ENCODE data around the gene SCLY.
"Not testable (repeated sequence)": the region's sequence is repeated elsewhere in the genome, so short reads cannot be mapped to it uniquely, and the experiment has no call there.

SCLY gene

DNA sequence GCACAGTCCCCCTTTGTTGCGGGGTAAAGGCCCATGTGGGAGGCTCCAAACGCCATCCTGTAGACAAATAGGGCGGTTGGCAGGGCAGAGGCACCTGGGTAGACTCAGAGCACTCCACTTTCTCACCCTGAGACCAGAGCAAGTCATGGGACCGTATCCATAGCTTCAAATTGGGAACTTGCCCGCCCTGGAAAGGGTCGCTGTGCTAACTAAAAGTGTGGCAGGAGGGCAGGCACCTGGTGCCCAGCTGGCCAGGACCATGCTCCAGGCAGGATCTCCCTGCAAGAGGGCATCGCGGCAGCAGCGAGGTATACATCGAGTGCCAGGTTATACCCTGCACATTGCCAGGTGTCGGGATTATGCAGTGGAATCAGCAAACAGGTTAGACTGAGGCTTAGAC is 20.8 kb upstream of the SCLY start:
- DNase-seq, result no peak

DNA sequence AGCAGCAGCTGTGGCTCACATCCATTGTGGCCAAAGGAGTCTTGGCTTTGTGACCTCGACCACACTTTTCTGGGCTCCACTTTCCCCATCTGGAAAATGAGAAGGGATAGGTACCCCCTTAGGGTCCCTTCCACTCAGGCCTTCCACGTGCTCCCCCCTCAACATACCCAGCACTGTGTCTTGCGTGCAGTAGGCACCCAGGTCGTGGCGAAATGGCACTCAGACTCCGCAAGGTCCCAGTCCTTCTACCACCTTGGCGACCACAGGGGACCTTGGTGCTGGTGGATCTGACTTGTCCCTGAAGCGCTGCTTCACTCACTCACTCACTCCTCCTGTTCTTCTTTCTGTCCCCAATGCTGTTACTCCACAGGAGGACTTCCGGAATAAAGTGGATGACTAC is 19.9 kb upstream of the SCLY start:
- DNase-seq, result no peak

DNA sequence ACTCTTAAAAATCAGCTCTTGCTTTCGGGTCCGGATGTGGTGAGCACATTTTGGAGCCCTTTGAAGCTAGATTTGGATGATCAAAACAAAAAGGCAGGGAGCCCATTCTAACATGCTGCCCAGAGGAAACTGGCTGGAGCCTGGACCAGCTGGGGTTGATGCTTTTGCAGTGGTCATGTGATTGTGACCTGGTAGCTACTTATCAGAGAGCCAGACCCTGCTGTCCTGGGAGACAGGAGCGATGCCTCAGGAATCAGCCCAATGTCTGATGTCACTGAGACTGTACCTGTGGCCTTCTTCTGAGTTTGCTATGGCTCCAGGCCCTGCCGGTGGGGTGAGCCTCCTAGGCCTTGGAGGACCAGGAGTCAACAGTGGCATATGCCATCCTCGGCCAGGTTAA is 18.7 kb upstream of the SCLY start:
- DNase-seq, result no peak

DNA sequence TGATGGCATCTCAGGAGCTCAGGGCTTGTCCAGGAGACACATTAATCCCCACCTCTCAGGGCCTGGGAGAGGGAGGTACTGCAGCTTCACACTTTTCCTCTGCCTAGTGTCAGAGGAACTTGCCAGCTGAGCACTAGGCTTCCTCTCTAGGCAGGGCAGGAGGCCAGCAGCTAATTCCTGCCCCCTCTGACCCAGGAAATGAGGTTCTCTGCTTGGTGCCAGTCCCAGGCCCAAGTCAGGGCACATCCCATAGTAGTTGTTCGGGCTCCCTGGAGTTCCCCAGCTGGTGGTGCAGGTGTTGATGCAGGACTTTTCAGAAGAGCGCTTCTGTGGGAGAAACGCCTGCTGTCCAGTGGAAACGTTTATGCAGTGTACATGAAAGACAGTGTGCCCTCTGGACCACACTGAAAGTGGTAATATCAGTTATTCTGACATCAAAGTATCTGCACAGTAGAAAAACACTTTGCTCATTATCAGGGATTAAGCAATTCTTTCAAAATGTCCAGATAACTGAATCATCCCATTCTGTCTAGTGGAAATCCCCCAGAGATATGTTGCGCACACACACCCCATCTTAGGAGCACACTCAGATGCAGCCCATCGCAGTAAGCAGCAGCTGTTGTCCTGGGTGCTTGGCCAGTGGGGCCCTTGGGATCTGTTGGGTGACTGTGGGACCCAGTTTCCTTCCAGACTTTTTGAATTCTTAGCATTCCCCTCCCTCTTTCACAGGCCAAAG is 17.8 kb upstream of the SCLY start:
- no peak for DNase-seq

DNA sequence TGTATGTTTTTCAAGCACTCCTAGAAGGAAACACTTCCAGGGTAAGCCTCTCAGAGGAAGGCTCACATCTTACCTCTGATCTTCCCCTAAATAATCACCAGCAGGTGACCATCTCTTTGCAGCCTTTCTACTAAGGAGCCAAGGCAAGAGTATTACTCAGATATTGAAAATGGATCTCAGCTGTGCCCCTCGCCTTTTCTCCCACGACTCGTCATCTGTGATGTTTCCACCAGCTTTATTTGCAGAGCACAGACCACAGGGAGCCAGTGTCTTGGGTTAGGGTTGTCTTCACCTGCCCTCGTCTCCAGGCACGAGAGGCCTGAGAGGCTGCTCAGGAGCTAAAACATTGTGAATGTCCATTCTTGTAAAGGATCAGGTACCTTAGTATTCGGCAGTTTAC is 16.9 kb upstream of the SCLY start:
- no peak for DNase-seq

DNA sequence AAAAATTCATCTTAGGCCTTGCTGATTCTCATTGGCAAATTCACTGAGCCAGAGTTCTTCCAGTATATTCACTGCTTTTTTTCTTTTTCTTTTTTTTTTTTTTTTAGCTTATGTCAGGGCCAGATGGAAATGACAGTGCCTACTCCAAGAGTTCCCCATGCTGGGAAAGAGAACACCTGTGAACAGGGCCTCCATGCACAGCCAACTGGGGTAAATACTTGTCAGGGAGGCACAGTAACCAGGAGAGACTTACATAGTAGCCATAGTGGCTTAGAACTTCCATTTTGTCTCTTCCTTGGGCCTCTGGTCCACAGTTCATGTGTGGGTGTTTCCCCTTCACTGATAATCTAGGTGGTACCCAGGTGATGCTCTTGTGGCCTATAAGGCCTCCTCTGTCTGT is 15.2 kb upstream of the SCLY start:
- no peak for DNase-seq

DNA sequence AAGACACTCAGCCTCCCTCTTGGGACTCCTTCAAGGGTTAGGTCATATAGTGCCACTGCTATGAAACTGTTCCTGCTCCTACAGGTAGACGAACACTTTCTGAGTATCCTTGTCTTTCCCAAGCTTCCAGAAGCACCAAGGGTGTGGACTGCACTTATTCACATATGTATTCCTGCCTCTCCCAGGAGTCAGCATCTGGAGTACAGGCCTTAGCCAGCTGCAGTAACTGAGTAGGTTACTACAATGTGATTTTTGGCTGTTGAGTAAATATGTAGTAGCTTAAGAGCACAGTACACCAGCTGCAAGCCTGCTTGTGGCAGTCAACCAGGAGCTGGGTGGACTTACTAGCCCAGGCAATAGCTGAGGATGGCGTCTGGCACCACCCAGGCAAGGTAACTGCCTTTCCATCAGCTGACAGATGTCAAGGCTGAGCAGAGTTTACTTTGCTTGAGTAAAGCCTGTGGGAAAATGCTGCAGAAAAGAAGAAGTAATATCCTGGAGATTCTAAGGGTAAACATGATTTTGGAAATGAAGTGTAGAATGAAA is 14.0 kb upstream of the SCLY start:
- no peak for DNase-seq

DNA sequence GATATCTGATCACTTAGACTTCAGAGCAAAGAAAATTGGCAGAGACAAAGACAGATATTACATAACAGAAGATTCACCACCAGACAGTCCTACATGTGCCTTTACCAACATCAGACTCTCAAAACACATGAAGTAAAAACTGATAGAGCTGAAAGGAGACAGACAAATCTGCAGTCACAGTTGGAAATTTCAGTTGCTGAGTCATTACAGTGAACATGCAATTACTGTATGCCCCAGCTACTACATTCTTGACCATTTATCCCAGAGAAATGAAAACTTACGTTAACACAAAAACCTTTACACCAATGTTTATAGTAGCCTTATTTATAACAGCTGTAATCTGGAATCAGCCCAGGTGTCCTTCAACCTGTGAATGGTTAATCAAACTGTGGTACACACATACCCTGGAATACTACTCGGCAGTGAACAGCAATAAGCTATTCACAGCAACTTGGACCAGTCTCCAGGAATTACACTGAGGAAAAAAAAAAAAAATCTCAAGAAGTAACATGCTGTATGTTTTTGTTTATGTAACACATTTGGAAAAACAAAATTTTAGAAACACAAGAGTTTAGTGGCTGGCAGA is 7.5 kb upstream of the SCLY start:
- no peak for DNase-seq

DNA sequence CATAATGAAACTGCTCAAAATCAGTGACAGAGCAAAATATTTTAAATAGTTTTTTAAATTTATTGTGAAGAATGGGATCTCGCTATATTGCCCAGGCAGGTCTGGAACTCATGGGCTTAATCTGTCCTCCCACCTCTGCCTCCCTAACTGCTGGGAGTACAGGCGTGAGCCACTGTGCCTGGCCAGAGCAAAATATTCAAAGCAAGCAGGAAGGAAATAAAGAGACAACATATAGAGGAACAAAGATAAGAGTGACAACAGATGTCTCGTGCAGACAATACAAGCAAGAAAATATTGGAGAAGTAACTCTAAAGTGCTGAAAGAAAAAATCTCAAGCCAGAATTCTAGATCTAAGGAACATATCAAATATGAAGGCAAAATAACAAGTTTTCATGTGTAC is 5.0 kb upstream of the SCLY start:
- no peak for DNase-seq

DNA sequence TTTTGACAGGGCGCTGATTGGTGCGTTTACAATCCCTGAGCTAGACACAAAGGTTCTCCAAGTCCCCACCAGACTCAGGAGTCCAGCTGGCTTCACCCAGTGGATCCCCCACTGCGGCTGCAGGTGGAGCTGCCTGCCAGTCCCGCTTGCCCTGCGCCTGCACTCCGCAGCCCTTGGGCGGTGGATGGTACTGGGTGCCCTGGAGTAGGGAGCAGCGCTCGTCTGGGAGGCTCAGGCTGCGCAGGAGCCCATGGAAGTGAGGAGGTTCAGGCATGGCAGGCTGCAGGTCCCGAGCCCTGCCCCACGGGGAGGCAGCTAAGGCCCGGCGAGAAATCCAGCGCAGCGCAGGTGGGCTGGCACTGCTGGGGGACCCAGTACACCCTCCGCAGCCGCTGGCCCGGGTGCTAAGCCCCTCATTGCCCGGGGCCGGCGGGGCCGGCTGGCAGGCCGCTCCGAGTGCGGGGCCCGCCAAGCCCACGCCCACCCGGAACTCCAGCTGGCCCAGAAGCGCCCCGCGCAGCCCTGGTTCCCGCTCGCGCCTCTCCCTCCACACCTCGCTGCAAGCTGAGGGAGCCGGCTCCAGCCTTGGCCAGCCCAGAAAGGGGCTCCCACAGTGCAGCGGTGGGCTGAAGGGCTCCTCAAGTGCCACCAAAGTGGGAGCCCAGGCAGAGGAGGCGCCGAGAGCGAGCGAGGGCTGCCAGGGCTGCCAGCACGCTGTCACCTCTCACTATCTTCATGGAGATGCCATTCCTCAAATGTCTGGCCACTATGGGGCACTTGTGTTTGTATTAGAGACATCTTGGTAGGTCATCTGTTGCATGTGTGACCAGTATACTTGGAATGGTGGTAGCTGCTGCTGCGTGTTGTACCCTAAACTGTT is 2.9 kb upstream of the SCLY start:
- DNase-seq, result not testable (repeated sequence)

DNA sequence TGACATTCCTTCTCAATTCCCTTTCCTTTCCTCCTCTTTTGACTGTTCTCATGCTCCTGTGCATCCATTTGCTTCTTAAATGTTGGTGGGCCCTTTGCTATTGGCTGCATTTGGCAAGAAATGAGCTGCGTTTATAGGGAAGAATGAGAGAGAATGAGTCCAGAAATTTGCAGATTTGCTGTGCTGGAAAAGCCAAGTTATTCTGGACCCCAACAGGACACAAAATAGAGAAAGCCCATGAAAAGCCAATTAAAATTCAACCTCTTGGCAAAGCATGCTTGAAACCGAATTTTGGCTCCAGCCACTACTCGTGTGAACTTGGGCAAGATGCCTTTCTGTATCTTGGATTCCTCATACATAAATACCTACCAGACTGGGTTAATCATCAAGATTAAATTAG is 1.3 kb upstream of the SCLY start:
- DNase-seq, result no peak

DNA sequence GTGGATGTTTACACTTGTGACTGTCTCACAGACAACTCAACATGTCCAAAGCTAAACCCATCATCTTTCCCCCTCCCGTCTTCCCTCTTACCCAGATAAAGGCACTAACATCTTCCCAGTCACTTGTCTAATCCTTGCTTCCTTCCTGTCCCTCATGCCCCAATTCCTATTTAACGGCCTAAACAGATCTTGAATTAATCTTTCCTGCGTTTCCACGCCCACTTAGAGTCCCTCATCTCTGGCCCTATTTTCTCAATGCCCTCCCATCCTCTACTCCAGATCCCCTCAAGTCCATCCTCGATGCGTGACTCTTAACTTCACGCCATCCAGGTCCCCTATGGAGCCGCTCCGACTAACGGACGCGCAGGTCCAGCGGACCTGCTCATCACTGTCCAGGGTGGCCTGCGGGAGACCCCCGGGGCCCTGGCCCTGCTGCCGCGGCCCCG is 682 bp upstream of the SCLY start:
- no peak for DNase-seq

DNA sequence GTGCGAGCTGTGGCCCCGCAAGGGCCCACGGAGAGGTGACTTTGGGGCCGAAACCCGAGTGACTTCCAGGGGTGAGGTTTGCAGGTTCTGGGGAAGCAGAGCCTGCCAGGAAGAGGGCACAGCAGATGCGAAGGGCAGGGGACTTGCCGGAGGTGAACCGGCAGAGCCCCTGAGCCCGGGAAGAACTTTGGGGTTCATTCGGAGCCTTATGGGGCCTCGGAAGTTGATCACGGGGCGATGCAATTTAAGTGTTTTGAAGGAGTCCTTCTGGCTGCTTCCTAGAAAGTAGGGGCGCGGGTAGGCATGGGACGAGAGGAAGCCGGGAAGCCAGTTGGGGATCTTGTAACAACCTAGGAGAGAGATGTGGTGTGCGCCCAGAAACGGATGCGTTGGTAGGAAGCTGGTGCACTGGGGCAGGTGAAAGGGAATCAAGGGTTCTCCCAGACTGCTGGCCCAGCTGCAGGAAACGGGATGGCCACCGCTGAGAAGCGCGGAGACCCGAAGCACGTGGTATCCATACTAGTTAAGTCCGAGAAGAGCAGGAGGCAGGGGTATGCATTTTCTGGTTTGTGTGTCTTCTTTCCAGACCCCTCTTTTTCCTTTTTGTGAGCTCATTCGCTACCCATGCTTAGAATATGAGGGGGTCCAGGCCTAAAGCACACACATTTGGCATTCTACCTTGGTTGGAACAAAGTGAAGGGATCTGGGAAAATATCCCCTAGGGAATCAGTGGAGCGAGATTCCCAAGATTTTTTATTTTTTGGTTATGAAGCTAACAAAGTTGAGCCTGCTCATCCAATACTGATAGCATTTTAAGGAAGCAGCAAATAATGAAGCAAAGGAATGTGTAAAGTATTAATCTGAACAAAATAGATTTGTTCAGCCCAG is 758 bp downstream of the SCLY start:
- no peak for DNase-seq

DNA sequence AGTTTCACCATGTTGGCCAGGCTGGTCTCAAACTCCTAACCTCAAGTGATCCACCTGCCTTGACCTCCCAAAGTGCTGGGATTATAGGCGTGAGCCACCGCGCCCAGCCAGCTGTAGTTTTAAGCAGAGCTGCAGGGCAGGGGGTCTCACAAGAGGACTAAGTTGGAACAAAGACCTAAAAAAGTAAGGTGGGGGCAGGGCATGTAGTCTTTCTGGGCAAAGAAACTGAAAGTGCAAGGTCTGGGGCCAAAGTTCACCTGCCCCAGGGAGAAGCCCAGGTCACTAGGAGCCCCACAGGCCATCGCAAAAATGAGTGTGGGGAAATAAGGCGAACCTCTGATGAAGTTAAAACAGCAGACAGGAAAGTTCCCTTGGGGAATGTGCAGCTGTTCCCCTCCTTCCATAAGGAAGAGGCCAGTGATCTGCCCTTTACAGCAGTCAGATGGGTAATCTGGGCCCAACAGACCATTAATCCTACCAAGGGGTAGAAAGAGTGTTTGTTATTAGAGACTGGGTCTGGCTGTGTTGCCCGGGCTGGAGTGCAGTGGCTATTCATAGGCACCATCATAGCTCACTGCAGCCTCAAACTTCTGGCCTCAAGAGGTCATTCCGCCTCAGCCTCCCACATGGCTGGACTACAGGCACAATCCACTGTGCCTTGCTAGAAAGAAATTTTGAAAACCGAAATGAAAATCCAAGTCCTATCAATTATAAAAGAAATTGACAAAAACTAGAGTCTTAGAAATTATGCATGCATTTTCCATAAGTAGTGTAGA is 2.8 kb downstream of the SCLY start:
- no peak for DNase-seq

DNA sequence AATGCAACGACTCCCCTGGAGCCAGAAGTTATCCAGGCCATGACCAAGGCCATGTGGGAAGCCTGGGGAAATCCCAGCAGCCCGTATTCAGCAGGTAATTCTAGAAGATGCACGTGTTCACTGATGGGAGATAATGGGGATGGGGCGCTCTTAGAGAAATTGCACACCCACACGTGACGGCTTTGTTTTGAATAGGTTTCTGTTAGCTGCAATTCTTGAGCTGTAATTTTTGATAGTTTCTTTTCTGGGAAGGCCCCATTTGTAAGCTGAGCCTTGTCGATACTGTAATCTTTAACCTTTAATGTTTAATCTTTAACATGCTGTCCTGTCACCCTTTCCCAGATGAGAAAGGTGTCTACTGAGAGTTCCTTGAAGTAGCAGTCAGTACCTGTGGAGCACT is 3.6 kb downstream of the SCLY start:
- peak; percentile 9 for DNase-seq

DNA sequence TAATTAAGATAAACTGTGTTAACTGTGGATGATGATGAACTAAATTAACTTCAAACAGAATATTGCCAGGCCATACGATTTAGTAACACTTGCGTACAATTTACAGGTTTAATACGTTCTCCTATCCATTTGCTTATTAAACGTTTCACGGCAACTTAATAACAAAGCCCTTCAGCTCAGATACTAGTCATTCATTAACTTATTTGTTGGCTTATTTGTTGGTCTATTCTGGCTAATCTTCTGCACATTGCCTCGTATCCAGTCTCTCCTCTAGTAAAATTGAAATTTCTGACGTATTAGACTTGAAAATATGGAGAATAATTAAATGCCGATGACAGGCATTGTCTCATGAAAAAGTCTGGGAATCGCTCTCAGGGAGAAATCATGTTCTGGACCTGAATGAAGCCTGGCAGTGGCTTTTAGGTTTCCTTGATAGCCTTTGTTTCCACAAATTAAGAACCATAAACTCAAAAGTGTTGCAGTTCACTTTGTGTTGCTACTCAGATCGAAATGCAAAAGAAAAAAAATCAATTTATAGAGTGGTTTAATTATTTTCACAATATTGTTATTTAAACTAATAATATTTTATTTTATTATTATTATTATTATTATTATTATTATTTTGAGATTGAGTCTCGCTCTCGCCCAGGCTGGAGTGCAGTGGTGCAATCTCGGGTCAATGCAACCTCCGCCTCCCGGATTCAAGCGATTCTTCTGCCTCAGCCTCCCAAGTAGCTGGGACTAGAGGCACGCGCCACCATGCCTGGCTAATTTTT is 4.5 kb downstream of the SCLY start:
- DNase-seq, result no peak

DNA sequence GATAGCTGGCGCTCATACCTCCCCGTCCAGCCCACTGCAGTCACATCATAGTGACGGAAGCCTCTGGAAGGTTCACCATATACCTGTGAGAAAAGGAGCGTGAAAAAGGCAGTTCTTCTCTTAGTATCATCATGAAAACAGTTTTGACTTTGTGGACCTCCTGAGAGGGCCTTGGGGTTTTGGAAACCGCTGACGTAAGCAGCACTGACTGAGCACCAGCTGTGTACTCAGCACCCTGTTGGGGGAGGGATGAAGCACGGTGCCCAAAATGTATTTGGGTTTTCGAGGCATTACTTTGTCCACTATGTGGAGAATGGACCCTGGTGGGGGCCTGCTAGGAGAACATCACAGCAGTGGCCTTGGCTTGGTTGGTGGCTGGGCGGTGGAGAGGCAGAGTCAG is 5.4 kb downstream of the SCLY start:
- DNase-seq, result no peak

DNA sequence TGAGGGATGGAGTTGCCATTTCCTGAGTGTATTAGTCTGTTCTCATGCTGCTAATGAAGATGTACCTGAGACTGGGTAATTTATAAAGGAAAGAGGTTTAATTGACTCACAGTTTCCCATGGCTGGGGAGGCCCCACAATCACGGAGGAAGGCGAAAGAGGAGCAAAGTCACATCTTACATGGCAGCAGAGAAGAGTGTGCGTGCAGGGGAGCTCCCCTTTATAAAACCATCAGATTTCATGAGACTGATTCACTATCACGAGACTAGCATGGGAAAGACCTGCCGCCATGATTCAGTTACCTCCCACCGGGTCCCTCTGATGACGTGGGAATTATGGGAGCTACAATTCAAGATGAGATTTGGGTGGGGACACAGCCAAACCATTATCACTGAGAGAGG is 5.9 kb downstream of the SCLY start:
- DNase-seq, result not testable (repeated sequence)

DNA sequence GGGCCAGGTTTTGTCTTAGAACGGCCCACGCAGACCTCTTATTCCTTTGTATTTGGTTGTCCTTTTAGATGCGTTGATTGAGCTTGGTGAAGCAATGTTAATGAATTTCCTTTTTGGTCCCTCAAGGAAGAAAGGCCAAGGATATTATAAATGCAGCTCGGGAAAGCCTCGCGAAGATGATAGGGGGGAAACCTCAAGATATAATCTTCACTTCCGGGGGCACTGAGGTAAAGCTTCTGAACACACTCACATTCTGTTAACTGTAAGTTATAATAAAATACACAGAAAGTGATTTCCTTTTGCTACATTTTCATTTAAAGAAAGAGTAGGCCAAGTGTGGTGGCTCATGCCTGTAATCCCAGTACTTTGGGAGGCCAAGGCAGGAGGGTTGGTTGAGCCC is 7.1 kb downstream of the SCLY start:
- DNase-seq, result no peak

DNA sequence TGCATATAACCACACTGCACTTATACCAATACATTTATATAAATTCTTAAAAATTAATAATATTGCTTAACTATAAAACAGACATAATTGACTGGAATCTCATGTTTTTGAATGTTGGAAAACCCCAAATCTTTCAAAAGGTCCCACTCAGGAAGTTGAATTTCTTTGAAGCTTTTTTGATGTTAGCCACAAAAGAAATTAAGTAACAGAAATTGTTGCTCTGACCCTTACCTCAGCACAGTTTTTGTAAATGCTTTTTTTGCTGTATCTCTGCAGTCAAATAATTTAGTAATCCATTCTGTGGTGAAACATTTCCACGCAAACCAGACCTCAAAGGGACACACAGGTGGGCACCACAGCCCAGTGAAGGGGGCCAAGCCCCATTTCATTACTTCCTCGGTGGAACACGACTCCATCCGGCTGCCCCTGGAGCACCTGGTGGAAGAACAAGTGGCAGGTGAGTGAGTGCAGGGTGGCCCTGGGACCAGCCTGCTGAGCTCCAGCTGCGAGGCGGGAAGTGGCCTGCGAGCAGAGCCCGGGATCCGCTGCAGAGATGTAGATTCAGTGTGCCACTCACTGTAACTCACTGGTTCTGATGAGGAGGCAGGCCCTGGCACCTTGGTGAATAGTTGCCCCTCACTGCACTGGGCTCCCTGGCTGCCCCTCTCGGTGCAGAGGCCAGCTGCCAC is 8.4 kb downstream of the SCLY start:
- no peak for DNase-seq
